ENCODE data around the gene NAA40.
"Not testable (repeated sequence)": the region's sequence is repeated elsewhere in the genome, so short reads cannot be mapped to it uniquely, and the experiment has no call there.

The NAA40 gene

GRCh38 chr11:63940786-63941185 lies 2.0 kb downstream of the NAA40 start:
- no peak for FAIRE-seq

GRCh38 chr11:63941901-63942300 lies 3.1 kb downstream of the NAA40 start:
- FAIRE-seq: no peak

- FAIRE-seq: no peak
Observed at GRCh38 chr11:63942803-63943202, 4.0 kb downstream of the NAA40 start.

- FAIRE-seq: no peak
Observed at GRCh38 chr11:63944987-63945386, 6.2 kb downstream of the NAA40 start.

GRCh38 chr11:63945477-63946163 lies 6.8 kb downstream of the NAA40 start:
- FAIRE-seq: no peak

- FAIRE-seq: no peak
Observed at GRCh38 chr11:63951779-63952536, 13.2 kb downstream of the NAA40 start.

- no peak for FAIRE-seq
Observed at GRCh38 chr11:63952570-63952969, 13.8 kb downstream of the NAA40 start.

GRCh38 chr11:63958008-63958407 lies 19.2 kb downstream of the NAA40 start:
- FAIRE-seq: no peak

- FAIRE-seq: no peak
Observed at GRCh38 chr11:63961608-63962412, 23.0 kb downstream of the NAA40 start.

- FAIRE-seq: not testable (repeated sequence)
Observed at GRCh38 chr11:63963895-63964294, 25.1 kb downstream of the NAA40 start.

- FAIRE-seq: no peak
Observed at GRCh38 chr11:63966444-63966843, 27.6 kb downstream of the NAA40 start.

GRCh38 chr11:63969461-63969860 lies 30.7 kb downstream of the NAA40 start:
- FAIRE-seq: no peak

- FAIRE-seq: no peak
Observed at GRCh38 chr11:63970902-63971301, 32.1 kb downstream of the NAA40 start.

- FAIRE-seq: not testable (repeated sequence)
Observed at GRCh38 chr11:63973912-63974258, 35.1 kb downstream of the NAA40 start.

- peak; percentile 84 for FAIRE-seq
Observed at GRCh38 chr11:63974259-63975143, 35.7 kb downstream of the NAA40 start, which contains the start of gene COX8A. TSS of gene COX8A (plus strand) at chr11:63974620. CDS start at chr11:63974681, 61 bp downstream.

- FAIRE-seq: no peak
Observed at GRCh38 chr11:63978551-63979239, 39.9 kb downstream of the NAA40 start.

GRCh38 chr11:63979426-63979825 lies 40.6 kb downstream of the NAA40 start:
- FAIRE-seq: no peak

- FAIRE-seq: no peak
Observed at GRCh38 chr11:63985812-63986155, 47.0 kb downstream of the NAA40 start.

GRCh38 chr11:63986156-63986931 lies 47.5 kb downstream of the NAA40 start, which contains the start of gene OTUB1:
TSS of gene OTUB1 (plus strand) at chr11:63986438. CDS start at chr11:63986457, 19 bp downstream.
- FAIRE-seq: peak; percentile 74

GRCh38 chr11:63986932-63987513 lies 48.2 kb downstream of the NAA40 start:
- FAIRE-seq: no peak

- FAIRE-seq: no peak
Observed at GRCh38 chr11:63991558-63991957, 52.8 kb downstream of the NAA40 start.
